Measurements from ENCODE around the gene MACROD2. TPM values are rescaled to one million over a fixed set of nuclear protein-coding genes. Genes with fewer than 3 reads are reported as not detected.

Gene MACROD2
- total RNA-seq, 4 donors from 2014 or later: 8.7 to 17.8 (median 10.8) TPM

GRCh38 chr20:15616626-15617025 lies 1621.3 kb downstream of the MACROD2 start:
- Histone ChIP-seq H3K27ac (no peak overlapping the region), H3K4me3 (replicated peaks in 1 of 3) (no peak overlapping the region), H3K36me3 (no peaks in the 10 kb centered on the region), H3K4me1 (no peaks in the 10 kb centered on the region), H3K27me3 (no peaks in the 10 kb centered on the region), H3K9me3 (no peaks in the 10 kb centered on the region)
- TF ChIP-seq CTCF (IDR thresholded peaks at IDR 0.05): no peak
- no peak for TF ChIP-seq POLR2A (IDR thresholded peaks at IDR 0.05)
- WGBS, 2 donors: 87 to 91% methylated on average over 1 of the region's 1 CpG
- intact Hi-C loops (cut with DNase I): no loop called here
- no peak for DNase-seq

GRCh38 chr20:15618110-15618509 lies 1622.8 kb downstream of the MACROD2 start:
- H3K4me3 ChIP-seq (replicated peaks in 1 of 3): no peak overlapping the region
- no peaks in the 10 kb centered on the region for H3K27me3 ChIP-seq
- DNase-seq: no peak
- no peak overlapping the region for H3K27ac ChIP-seq
- H3K36me3 ChIP-seq: no peaks in the 10 kb centered on the region
- H3K9me3 ChIP-seq: no peaks in the 10 kb centered on the region
- H3K4me1 ChIP-seq: no peaks in the 10 kb centered on the region
- WGBS, 2 donors: 90 to 94% methylated on average over 2 of the region's 2 CpGs
- TF ChIP-seq CTCF (IDR thresholded peaks at IDR 0.05) (no peak), POLR2A (IDR thresholded peaks at IDR 0.05) (no peak)
- intact Hi-C loops (cut with DNase I): no loop called here

- Histone ChIP-seq H3K36me3 (no peaks in the 10 kb centered on the region), H3K4me3 (replicated peaks in 1 of 3) (no peak overlapping the region), H3K9me3 (no peaks in the 10 kb centered on the region), H3K4me1 (no peaks in the 10 kb centered on the region), H3K27ac (no peak overlapping the region), H3K27me3 (no peaks in the 10 kb centered on the region)
- no peak for TF ChIP-seq CTCF (IDR thresholded peaks at IDR 0.05)
- no peak for TF ChIP-seq POLR2A (IDR thresholded peaks at IDR 0.05)
- no peak for DNase-seq
- intact Hi-C loops (cut with DNase I): no loop called here
- WGBS, 2 donors: 89 to 92% methylated on average over 5 of the region's 5 CpGs
These were observed 1623.6 kb downstream of the MACROD2 start for GRCh38 chr20:15618912-15619311.

GRCh38 chr20:15619341-15619740 lies 1624.0 kb downstream of the MACROD2 start:
- H3K9me3 ChIP-seq: no peaks in the 10 kb centered on the region
- no peaks in the 10 kb centered on the region for H3K27me3 ChIP-seq
- 93 to 98% methylated on average over 4 of the region's 4 CpGs for WGBS, 2 donors
- H3K36me3 ChIP-seq: no peaks in the 10 kb centered on the region
- TF ChIP-seq POLR2A (IDR thresholded peaks at IDR 0.05) (no peak), CTCF (IDR thresholded peaks at IDR 0.05) (no peak)
- H3K4me1 ChIP-seq: no peaks in the 10 kb centered on the region
- no peak for DNase-seq
- intact Hi-C loops (cut with DNase I): no loop called here
- no peak overlapping the region for H3K4me3 ChIP-seq (replicated peaks in 1 of 3)
- H3K27ac ChIP-seq: no peak overlapping the region

GRCh38 chr20:15619816-15620215 lies 1624.5 kb downstream of the MACROD2 start:
- no peaks in the 10 kb centered on the region for H3K27me3 ChIP-seq
- H3K4me1 ChIP-seq: no peaks in the 10 kb centered on the region
- H3K9me3 ChIP-seq: no peaks in the 10 kb centered on the region
- TF ChIP-seq CTCF (IDR thresholded peaks at IDR 0.05): no peak
- no peak for TF ChIP-seq POLR2A (IDR thresholded peaks at IDR 0.05)
- no peak overlapping the region for H3K27ac ChIP-seq
- H3K4me3 ChIP-seq (replicated peaks in 1 of 3): no peak overlapping the region
- H3K36me3 ChIP-seq: no peaks in the 10 kb centered on the region
- WGBS, 2 donors: 87 to 88% methylated on average over 6 of the region's 6 CpGs
- intact Hi-C loops (cut with DNase I): no loop called here
- no peak for DNase-seq
